CD4-positive, alpha-beta T cell treated with Interleukin-17A for 4 hours (primary cell): Measurements from ENCODE around the gene TLE6.
"Not testable (repeated sequence)": the region's sequence is repeated elsewhere in the genome, so short reads cannot be mapped to it uniquely, and the experiment has no call there.

Experiments used
- DNase-seq: peaks from one replicate; pipeline ENCODE4 v3.0.0-alpha.2; 2020; ENCODE audit warnings: mixed read lengths

Gene TLE6

DNA sequence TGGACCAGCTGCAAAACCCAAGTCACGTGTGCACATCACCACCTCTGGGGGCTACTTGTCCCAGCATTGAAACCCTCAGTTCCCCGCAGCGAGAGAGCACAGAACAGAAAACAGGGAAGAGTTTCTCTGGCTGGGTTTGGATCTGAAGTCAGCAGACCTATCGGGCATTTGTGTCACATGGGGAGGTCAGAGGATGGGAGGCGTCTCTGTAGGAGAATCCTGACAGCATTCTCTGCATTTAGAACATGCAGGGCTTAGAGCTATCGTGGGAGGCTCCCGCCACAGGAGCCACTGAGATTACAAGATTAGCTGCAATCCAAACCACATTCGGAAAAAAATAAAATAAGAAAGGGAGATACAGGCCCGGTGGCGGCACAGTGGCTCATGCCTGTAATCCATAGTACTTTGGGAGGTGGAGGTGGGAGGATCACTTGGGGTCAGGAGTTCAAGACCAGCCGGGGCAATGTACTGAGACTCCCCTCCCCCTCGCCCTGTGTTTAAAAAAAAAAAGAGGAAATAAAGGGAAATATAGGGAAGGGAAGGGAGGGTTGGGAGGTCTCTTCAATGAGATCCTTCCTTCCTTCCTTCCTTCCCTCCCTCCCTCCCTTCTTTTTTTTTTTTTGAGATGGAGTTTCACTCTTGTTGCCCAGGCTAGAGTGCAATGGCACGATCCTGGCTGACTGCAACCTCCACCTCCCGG is 2.9 kb upstream of the TLE6 start:
- no peak for DNase-seq

DNA sequence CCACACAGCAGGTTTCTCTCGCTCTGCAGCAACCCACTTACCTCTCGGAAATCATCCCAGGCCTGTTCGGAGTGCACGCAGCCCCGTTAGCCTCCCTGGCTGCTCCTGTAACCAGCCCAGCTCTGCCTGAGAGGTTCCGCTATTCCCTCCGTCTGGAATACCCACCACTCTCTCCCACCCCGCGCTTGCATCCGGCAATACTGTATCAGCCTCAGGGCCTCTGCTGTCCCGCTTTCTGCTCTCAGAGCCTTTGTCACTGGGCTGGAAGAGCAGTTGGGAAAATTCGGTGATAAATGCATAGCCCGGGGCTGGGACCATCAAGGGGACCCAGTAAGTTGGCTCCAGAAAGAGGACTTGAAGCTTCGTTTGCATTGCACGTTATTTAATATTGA is 759 bp upstream of the TLE6 start:
- peak; percentile 4 for DNase-seq

DNA sequence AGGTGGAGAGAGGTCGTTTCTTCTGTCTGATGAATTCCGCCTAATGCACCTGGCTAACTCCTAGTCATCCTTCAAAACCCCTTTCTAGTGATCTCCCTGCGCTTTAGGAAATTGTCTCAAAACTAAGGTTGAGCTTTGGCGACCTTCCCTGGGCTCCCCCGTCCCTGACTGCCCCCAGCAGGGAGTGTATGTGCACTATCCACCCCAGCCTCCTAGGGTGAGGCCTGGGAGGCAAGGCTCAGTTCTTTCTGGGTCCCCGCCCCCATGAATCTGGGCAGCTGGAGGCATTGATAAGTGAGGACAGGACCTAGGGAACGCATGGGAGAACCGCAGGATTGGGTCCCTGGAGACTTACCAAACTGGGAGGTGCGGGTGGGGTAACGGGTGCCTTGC is 378 bp downstream of the TLE6 start:
- no peak for DNase-seq

DNA sequence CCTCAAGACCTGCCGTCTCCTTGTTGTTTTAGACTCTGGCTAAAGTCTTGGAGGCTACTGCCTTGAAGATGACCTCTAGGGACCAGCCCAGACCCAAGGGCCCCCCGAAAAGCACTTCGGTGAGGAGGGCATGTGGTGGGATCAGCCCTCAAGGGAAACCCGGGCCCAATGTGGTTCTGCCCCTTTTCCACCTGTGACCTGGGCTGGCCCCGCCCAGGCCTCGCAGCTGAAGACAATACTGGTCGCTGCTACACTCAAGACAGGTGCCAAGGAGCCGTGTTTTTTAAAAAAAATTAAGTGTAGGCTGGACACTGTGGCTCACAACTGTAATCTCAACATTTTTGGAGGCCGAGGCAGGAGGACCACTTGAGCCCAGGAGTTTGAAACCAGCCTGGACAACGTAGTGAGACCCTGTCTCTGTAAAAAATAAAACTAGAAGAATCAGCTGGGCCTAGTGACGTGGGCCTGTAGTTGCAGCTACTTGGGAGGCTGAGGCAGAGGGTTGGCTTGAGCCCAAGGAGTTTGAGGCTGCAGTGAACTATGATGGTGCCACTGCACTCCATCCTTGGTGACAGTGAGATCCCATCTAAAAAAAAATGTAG is 903 bp downstream of the TLE6 start:
- DNase-seq: no peak

DNA sequence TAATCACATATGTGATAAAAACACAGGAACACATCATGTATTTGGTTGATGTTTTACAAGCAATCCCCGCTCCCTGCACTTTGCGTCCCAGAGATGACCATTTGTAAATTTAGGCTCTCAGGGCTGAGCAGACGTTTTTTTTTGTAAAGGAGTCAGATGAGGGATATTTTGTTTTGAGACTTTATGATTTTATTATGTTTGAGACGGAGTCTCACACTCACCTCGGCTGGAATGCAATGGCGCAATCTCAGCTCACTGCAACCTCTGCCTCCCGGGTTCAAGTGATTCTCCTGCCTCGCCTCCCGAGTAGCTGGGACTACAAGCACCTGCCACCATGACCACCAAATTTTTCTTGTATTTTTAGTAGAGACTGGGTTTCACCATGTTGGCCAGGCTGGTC is 1.4 kb downstream of the TLE6 start:
- DNase-seq: no peak

DNA sequence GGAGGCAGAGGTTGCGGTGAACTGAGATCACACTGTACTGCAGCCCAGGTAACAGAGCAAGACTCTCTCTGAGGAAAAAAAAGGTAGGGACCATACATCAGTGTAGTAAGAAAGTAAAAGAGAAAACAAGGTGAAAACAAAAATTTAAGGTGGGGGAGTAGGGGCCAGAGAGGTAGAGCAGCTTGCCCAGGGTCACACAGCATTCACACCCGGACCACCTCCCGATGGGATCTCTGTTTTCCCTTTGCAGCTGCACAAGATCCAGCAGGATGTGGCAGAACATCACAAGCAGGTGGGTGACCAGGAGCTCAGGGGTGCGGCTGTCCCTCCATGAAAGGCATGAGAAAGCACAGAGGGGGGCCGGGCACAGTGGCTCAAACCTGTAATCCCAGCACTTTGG is 4.5 kb downstream of the TLE6 start:
- no peak for DNase-seq

DNA sequence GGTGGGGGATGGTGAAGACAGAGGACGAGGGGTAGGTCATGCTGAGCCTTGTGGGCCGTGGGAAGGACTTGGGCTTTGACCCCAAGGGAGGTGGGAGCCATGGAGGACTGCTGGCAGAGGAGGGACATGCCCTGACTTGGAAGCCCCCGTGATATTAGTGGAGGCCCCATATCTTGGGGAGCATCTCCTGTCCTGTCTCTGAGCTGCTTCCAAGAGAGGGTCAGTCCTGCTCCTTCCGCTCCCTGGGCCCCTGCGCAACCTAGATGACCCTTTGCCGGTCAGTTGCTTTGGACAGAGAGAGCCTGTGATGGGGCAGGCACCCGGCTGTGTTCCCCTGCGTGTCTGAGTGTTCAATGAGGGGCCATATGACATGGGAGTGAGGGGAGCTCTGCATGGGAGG is 5.2 kb downstream of the TLE6 start:
- no peak for DNase-seq

DNA sequence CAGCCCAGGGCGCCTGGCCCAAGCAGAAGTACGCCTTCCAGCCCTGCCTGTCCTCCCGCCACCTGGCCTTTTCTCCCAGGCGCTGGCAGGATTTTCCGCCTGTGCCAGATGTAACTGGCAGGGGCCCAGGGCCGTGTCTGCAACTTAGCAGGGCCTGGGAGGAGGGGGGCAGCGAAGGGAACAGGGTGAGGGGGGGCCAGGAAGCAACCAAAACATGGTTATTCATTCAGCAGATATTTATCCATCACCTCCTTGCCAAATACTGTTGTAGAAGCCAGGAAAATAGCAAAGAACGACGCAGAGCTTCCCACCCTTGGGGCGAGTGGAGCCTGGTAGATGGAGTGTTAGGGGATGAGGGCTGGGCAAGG is 5.6 kb downstream of the TLE6 start:
- no peak for DNase-seq

DNA sequence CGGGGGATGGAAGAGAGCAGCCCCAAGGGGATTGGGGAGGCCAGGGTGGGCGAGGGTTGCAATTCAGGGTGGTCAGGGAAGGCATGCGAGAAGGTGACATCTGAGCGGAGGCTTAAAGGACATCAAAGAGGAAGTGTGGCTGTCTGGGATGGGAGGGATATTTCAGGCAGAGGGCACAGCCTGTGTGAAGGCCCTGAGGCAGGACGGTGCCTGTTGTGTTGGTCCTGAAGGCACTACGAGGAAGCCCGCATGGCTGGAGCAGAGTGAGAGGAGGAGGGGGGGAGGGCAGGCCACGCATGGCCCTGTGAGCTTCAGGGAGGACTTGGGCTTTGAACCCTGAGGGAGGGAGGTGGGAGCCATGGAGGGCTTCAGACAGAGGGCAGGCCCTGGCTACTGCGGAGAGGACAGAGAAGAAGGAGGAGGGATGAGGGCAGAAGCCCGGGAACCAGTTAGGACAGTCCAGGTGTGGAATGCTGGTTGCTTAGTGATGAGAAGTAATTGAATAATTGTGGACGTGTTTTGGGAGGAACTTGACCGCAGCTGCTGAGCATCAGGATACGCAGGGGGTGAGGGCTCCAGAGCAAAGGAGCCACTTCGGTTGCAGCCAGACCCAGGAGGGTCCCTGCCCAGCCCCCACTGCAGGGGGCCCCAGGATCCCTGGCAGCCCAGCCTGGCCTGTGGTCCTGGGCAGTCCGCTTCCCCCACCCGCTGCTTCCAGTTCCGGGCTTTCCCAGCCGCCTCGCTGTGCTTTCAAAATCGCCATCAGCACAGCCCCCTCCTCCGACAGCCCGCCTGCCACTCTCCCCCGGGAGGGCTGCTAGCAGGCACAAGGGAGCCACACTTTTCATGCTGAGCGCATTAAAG is 6.2 kb downstream of the TLE6 start:
- DNase-seq: no peak

DNA sequence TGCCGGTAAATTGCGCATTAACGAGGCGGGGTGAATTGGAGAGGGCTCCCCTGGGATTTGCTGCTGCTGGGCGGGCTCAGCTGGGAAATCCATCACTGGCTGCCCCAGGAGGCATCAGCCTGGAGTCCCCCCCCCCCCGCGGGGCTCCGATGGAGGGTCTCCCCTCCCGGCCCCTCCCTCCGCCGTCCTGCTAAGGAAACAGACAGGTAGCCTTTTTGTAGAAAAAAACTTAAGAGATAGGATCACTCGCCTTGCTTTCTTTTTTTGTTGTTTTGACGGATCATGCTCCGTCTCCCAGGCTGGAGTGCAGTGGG is 6.8 kb downstream of the TLE6 start:
- no peak for DNase-seq

DNA sequence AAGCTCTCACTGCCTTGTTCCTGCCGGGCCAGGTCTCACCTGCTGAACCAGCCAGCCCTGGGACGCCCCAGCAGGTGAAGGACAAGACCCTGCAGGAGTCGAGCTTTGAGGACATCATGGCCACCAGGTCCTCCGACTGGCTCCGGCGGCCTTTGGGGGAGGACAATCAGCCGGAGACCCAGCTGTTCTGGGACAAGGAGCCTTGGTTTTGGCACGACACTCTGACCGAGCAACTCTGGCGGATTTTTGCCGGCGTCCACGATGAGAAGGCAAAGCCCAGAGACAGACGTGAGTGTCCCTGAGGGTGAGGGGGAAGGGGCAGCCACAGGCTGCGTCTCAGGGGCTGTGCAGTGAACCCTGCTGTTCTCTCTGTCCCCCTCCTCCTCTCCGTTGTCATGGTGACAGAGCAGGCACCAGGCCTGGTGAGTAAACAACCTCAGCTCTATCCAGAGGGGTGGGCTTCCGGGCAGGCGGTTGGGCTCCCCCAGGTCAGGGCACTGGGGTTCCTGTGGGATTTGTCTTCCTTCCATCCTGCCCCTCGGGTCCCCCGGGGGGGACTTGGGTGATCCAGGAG is 9.7 kb downstream of the TLE6 start:
- no peak for DNase-seq

DNA sequence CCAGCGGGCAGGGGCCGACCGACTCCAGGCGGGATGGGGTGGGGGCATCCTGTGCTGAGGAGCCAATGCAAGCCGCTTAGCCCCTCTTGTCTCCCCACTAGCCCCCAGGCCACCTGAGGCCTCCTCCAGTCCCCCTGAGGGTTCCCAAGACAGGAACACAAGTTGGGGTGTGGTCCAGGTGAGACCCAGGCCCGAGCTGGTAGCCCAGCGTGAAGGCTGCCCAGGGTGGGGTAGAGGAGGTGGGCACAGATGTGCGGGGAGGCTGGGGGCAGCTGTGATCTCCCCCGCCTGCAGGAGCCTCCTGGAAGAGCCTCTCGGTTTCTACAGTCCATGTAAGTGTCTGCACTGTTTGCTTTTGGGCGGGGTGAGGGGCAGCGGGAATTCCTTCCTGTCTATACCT is 10.4 kb downstream of the TLE6 start:
- no peak for DNase-seq

DNA sequence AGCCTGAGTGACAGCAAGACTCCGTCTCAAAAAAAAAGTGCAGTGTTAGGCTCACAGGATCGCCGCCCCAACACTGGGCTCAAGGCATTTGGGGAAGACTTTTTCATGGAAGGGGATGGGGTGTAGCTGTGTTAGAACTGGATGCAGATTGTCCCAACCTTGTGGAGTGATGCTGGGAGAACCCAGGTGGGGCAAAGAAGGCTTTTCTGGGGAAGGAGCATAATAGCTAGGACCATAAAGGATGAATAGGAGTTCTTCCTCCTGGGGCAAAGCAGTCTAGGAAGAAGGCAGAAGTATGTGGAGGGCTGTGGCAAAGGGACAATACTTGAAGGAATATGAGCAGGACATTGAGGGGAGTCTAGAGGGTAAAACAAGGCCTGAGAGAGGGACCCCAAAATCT is 11.2 kb downstream of the TLE6 start:
- no peak for DNase-seq

DNA sequence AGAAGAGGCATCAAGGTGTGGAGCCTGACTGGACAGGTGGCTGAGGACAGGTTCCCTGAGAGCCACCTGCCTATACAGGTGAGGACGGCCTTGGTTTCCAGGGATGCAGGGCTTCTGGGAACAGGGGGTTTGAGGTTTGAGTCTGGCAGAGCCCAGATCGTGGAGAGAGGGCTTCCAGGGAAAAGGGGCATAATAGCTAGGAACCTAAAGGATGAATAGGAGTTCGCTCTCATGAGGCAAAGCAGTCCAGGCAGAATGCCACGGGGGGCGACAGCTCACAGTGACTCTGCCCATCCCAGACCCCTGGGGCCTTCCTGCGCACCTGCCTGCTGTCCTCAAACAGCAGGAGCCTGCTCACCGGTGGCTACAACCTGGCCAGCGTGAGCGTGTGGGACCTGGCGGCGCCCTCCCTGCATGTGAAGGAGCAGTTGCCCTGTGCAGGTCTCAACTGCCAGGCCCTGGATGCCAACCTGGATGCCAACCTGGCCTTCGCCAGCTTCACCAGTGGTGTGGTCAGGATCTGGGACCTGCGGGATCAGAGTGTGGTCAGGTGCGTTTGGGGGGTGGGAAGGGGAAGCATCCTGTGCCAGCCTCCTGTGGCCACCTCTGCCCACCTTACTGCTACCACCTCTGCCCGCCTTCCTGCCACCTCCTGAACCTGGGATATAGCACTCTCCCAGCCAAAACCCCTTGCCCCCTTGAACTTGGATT is 12.0 kb downstream of the TLE6 start:
- no peak for DNase-seq

DNA sequence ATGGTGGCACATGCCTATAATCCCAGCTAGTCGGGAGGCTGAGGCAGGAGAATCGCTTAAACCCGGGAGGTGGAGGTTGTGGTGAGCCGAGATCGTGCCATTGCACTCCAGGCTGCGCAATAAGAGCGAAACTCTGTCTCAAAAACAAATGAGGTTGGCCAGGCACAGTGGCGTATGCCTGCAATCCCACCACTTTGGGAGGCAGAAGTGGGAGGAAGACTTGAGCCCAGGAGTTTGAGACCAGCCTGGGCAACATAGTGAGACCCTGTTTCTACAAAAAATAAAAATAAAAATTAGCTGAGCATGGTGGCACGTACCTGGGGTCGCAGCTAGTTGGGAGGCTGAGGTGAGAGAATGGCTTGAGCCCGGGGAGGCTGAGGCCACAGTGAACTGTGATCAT is 15.0 kb downstream of the TLE6 start:
- not testable (repeated sequence) for DNase-seq

DNA sequence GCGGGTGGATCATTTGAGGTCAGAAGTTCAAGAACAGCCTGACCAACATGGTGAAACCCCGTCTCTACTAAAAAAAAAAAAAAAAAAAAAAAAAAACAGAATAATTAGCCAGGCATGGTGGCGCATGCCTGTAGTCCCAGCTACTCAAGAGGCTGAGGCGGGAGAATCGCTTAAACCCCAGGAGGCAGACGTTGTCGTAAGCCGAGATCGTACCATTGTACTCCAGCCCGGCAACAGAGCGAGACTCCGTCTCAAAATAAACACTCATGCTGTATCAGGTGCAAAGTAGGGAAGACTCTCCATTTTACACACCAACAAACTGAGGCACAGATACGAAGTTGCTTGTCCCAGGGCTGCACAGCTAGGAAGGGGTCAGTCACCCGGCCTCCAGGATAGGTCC is 15.6 kb downstream of the TLE6 start:
- DNase-seq: no peak

DNA sequence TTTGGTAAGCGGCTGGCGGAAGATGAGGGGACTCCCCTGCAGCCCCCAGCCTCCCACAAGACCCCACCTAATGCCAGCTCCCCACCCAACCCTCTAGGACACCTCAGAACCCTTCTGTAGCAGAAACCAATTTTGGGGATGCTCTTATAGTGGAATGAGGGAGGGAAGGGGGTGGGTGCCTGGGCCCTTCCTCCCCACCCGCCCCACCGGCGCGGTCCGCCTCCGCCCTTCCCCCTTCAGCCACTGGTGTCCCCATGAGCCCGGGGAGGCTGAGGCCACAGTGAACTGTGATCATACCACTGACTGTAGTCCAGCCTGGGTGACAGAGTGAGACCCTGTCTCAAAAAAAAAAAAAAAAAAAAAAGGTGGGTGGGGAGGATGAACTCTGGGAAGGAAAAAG is 16.2 kb downstream of the TLE6 start:
- no peak for DNase-seq

DNA sequence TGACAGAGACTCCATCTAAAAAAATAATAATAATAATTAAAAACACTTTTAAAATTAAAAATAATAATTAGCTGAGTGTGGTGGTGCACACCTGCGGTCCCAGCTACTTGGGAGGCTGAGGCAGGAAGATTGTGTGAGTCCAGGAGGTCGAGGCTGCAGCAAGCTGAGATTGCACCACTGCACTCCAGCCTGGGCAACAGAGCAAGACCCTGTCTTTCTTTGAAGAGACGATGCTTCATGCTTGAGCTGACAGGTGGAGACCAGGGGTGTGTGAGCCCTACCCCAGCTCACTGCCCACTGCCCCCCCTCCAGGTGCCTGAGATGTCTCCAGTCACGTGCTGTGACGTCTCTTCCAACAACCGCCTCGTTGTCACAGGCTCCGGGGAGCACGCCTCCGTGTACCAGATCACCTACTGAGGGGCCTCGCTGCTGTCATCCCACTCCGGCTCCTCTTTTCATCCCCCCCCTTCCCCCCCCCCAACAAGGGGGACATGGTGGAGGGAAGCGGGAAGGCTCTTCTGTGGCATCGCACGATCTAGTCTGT is 17.3 kb downstream of the TLE6 start:
- no peak for DNase-seq

DNA sequence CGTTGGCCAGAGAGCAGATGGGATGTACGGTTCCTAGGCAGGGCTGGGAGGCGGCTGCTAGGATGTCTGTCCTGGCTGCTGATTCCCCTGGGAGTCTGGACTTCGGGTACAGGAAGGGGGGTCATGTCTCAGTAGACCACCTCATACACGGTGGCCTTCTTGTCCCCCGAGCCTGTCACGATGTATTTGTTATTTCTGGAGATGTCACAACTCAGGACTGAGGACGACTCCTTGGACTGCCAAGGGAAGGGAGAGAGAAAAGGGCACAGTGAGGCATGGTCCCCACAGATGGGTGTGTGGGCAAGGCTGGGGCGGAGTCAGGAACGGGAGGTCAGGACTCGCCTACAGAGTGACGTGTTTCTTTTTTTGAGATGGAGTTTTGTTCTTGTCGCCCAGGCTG is 20.4 kb downstream of the TLE6 start:
- no peak for DNase-seq

DNA sequence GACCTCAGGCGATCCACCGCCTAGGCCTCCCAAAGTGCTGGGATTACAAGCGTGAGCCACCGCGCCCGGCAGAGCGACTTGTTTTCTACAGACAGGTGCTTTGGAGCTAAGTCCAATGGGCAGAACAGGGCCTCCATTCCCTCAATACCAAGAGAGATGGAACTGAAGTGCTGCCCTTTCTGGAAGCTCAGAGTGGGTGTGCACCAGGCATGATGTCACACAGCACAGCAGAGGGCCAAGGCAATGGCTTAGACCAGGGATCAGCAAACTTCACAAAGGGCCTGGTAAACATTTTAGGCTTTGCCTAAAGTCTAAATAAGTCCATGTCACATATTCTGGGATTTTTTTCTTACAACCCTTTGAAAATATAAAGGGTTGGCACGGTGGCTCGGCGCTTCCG is 21.3 kb downstream of the TLE6 start:
- DNase-seq: no peak

DNA sequence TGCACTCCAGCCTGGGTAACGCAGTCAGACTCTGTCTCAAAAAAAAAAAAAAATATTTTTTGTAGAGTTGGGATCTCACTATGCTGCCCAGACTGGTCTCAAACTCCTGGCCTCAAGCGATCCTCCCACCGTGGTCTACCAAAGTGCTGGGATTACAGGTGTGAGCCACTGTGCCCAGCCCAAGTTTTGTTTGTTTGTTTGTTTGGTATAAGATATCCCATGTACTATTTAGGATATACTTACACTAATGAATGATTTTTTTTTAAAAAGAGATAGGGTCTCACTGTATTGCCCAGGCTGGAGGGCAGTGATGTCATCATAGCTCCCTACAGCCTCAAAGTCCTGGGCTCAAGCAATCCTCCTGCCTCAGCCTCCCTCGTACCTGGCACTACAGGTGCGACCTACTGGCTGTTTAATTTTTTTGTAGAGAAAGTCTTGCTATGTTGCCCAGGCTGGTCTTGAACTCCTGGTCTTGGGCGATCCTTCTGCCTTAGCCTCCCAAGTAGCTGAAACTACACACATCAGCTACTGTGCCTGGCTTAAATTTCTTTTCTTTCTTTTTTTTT is 24.0 kb downstream of the TLE6 start:
- no peak for DNase-seq

DNA sequence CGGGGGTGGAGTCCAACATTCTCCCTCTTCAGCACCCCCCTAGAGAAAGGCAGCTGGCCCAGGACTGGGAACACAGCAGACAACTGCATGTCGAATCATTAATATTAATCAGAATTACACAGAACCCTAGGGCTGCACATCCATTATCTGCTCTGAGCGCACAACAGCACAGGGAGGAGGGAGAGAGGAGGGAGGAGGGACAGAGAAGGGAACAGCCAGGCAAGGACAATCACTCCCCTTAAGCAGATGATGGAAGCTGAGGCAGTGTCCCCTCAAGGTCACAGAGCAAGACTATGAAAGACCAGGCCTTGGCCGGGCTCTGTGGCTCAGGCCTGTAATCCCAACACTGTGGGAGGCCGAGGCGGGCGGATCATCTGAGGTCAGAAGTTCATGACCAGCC is 25.7 kb downstream of the TLE6 start:
- no peak for DNase-seq

DNA sequence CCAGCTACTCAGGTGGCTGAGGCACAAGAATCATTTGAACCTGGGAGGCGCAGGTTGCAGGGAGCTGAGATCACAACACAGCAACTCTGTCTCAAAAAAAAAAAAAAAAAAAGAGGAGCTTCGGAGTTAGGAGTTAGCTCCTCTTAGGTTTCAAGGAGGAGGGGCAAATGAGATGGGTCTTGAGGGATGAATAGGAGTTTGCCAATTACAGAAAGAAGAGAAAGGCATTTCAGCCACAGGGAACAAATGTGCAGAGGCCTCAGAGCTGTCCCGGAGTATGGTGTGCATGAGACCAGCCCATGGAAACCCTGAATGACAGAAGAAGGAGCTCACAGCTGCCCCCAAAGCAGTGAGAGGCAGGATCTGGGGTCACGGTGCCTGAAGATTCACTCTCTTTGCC is 27.2 kb downstream of the TLE6 start:
- no peak for DNase-seq
